GM12891 (cell line): ENCODE data around the gene ATOH7.

Experiments
- POLR2A ChIP-seq: IDR thresholded peaks from 2 replicates; pipeline ENCODE4 v1.6.1; 2011; ENCODE audit warnings: low read depth, low read length, control low read depth
- POLR2AphosphoS5 ChIP-seq: IDR thresholded peaks from 2 replicates; pipeline ENCODE4 v1.6.1; 2011; ENCODE audit warnings: low read depth, low read length, control low read depth
- TAF1 ChIP-seq: IDR thresholded peaks from 2 replicates; pipeline ENCODE4 v1.6.1; 2011; ENCODE audit warnings: low read depth, low read length, control low read depth

GRCh38 chr10:68192113-68192512 lies 39.8 kb downstream of the ATOH7 start:
- no peak for TF ChIP-seq POLR2A
- TF ChIP-seq POLR2AphosphoS5, result no peak
- no peak for TF ChIP-seq TAF1
